SU-DHL-6 (cell line): ENCODE measurements around the gene C3orf70.

Experiments used
- CTCF ChIP-seq: fragments of 200-600 bp; sonication (generic); IDR thresholded peaks from one replicate; pipeline ENCODE4 v1.5.1; 2017; ENCODE audit warnings: antibody characterized with exemption, mild to moderate bottlenecking, low read length, moderate library complexity; ENCODE audit not compliant: insufficient read depth, poor library complexity, severe bottlenecking
- EZH2phosphoT487 ChIP-seq: fragments of 200-600 bp; sonication (generic), shearing (Covaris generic); conservative IDR thresholded peaks from 2 replicates; pipeline ENCODE4 v1.6.1; 2018; ENCODE audit warnings: mild to moderate bottlenecking, antibody characterized with exemption, low read length, moderate library complexity, mixed read lengths

- no peak for TF ChIP-seq CTCF
- TF ChIP-seq EZH2phosphoT487 = no peak
Measured at GRCh38 chr3:185063431-185063830, 89.4 kb downstream of the C3orf70 start.
